NB4 (cell line): ENCODE data around the gene RNF187.

Source experiments
- DNase-seq: peaks from one replicate; pipeline ENCODE4 v3.0.0; 2010; ENCODE audit warnings: low read depth
- H3K4me3 ChIP-seq: one replicate; pipeline ENCODE4 v1.5.1; 2011; ENCODE audit warnings: mild to moderate bottlenecking, low read depth, low read length, moderate library complexity
- MAX ChIP-seq: IDR thresholded peaks from 2 replicates; pipeline ENCODE4 v1.6.1; 2011; ENCODE audit warnings: low read depth, low read length
- MYC ChIP-seq: IDR thresholded peaks from 2 replicates; pipeline ENCODE4 v1.6.1; 2011; ENCODE audit warnings: low read depth, low read length
- POLR2A ChIP-seq: IDR thresholded peaks from 2 replicates; pipeline ENCODE4 v1.6.1; 2011; ENCODE audit warnings: mild to moderate bottlenecking; ENCODE audit not compliant: insufficient read length; ENCODE audit errors: extremely low read depth
- TF ChIP-seq, protein P1 (sequence below): IDR thresholded peaks from one replicate; pipeline ENCODE4 v1.5.1; 2012; ENCODE audit warnings: low read depth, low read length

The RNF187 gene

GRCh38 chr1:228453022-228453560 is 34.1 kb upstream of the RNF187 start:
- DNase-seq, result no peak
- TF ChIP-seq MYC (no peak), MAX (no peak), POLR2A (no peak)
- TF ChIP-seq, protein P1, sequence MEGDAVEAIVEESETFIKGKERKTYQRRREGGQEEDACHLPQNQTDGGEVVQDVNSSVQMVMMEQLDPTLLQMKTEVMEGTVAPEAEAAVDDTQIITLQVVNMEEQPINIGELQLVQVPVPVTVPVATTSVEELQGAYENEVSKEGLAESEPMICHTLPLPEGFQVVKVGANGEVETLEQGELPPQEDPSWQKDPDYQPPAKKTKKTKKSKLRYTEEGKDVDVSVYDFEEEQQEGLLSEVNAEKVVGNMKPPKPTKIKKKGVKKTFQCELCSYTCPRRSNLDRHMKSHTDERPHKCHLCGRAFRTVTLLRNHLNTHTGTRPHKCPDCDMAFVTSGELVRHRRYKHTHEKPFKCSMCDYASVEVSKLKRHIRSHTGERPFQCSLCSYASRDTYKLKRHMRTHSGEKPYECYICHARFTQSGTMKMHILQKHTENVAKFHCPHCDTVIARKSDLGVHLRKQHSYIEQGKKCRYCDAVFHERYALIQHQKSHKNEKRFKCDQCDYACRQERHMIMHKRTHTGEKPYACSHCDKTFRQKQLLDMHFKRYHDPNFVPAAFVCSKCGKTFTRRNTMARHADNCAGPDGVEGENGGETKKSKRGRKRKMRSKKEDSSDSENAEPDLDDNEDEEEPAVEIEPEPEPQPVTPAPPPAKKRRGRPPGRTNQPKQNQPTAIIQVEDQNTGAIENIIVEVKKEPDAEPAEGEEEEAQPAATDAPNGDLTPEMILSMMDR, result no peak
- H3K4me3 ChIP-seq, result no peak overlapping the region

DNA sequence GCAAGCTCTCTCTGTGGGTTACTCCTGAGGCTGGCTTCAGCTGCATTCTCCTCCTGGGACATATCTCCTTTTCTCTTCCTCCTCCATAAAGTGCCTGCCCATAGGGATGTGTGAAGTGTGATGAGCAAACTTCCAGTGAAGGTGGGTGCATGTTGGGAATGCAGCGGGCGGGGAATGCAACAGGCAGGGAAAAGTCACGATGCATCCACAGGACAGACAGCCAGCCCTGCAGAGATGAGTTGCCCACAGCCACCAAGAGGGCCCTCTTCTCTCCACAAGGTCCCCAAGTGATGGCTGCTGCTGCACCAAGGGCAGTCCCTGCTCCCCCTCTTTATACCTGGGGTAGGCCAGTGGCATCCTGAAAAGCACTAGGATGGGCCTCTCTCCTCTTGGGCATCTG is 33.6 kb upstream of the RNF187 start:
- TF ChIP-seq, protein P1, result no peak
- TF ChIP-seq MAX (no peak), POLR2A (no peak), MYC (no peak)
- DNase-seq, result no peak
- no peak overlapping the region for H3K4me3 ChIP-seq

GRCh38 chr1:228454238-228454637 is 32.9 kb upstream of the RNF187 start:
- DNase-seq, result no peak
- H3K4me3 ChIP-seq, result no peak overlapping the region
- TF ChIP-seq, protein P1, result no peak
- no peak for TF ChIP-seq MYC
- TF ChIP-seq MAX, result no peak
- no peak for TF ChIP-seq POLR2A

GRCh38 chr1:228455715-228456114 is 31.5 kb upstream of the RNF187 start:
- TF ChIP-seq MYC (no peak), POLR2A (no peak), MAX (no peak)
- TF ChIP-seq, protein P1, result no peak
- H3K4me3 ChIP-seq, result no peak overlapping the region
- no peak for DNase-seq

- no peak for DNase-seq
- TF ChIP-seq POLR2A (no peak), MYC (no peak), MAX (no peak)
- TF ChIP-seq, protein P1, result no peak
- H3K4me3 ChIP-seq, result no peak overlapping the region
Measured at GRCh38 chr1:228456252-228457016, 30.7 kb upstream of the RNF187 start.
